Thyroid gland (tissue), 4 donors: ENCODE data around the gene EEF1A2. TPM values are rescaled to one million over a fixed set of nuclear protein-coding genes. Genes with fewer than 3 reads are reported as not detected.
"Not testable (repeated sequence)": the region's sequence is repeated elsewhere in the genome, so short reads cannot be mapped to it uniquely, and the experiment has no call there.

Source experiments
- DNase-seq, 2 donors: peaks; one replicate each; pipeline ENCODE4 v3.0.0-alpha.2; 2019
- H3K27ac ChIP-seq, 3 donors: fragments of 200-600 bp; sonication (generic); 1 replicate in 2 of 3; 2 replicates in 1 of 3; pipeline ENCODE4 v1.5.1; 2016 to 2019; ENCODE audit warnings: mild to moderate bottlenecking in 1 of 3, moderate library complexity in 1 of 3
- H3K27me3 ChIP-seq: fragments of 200-600 bp; sonication (generic); one replicate; pipeline ENCODE4 v1.5.1; 2019
- H3K36me3 ChIP-seq, 2 donors: fragments of 200-600 bp; sonication (generic); one replicate each; pipeline ENCODE4 v1.5.1; 2016 to 2019
- H3K4me1 ChIP-seq, 2 donors: fragments of 200-600 bp; sonication (generic); one replicate each; pipeline ENCODE4 v1.5.1; 2017 to 2019
- H3K4me3 ChIP-seq, 3 donors: fragments of 200-600 bp; sonication (generic); replicated peaks in 1 of 3; 1 replicate in 2 of 3; 2 replicates in 1 of 3; pipeline ENCODE4 v1.5.1; 2016; ENCODE audit warnings: mild to moderate bottlenecking in 1 of 3
- H3K9me3 ChIP-seq: fragments of 200-600 bp; sonication (generic); one replicate; pipeline ENCODE4 v1.5.1; 2017
- POLR2A ChIP-seq, 2 donors: fragments of 450-650 bp; IDR thresholded peaks; one replicate each; pipeline ENCODE4 v1.6.1; 2017; ENCODE audit warnings: antibody characterized with exemption in 2 of 2, mild to moderate bottlenecking in 2 of 2, moderate library complexity in 1 of 2
- WGBS, 2 donors: methylation state at CpG; one replicate each; pipeline ENCODE4 v1.1.5; 2017; 5-methylcytosine and 5-hydroxymethylcytosine counted together
- intact Hi-C: fragments of 100-400 bp; cut with DNase I; formaldehyde crosslinking; loops from one replicate; pipeline ENCODE4 v1.15.1; 2023
- total RNA-seq, 4 donors: library from RNA; depleted of rRNA; stranded (reverse); fragments of >200 nt; gene quantifications; one replicate each; pipeline ENCODE4 v1.2.3, GENCODE V29; 2016
- TF ChIP-seq, protein P1 (sequence below), 6 experiments: fragments of 200-600 bp in 3 of 6; fragments of 450-650 bp in 3 of 6; sonication (generic) in 3 of 6; IDR thresholded peaks; one replicate each; pipeline ENCODE4 v1.5.1; 2016 to 2019; ENCODE audit warnings: antibody characterized with exemption in 6 of 6, mild to moderate bottlenecking in 2 of 6, inconsistent platforms in 1 of 6, moderate library complexity in 1 of 6

Gene EEF1A2
- total RNA-seq, 4 donors from 2014 or later = 0.22 to 2.0 (median 1.3) TPM

- Histone ChIP-seq H3K4me3 (no peak overlapping the region), H3K36me3 (no peaks in the 10 kb centered on the region), H3K4me1 (no peaks in the 10 kb centered on the region), H3K27ac (no peak overlapping the region), H3K9me3 (no peaks in the 10 kb centered on the region), H3K27me3 (peaks cover 4% of the 10 kb centered on the region)
- TF ChIP-seq, protein P1, sequence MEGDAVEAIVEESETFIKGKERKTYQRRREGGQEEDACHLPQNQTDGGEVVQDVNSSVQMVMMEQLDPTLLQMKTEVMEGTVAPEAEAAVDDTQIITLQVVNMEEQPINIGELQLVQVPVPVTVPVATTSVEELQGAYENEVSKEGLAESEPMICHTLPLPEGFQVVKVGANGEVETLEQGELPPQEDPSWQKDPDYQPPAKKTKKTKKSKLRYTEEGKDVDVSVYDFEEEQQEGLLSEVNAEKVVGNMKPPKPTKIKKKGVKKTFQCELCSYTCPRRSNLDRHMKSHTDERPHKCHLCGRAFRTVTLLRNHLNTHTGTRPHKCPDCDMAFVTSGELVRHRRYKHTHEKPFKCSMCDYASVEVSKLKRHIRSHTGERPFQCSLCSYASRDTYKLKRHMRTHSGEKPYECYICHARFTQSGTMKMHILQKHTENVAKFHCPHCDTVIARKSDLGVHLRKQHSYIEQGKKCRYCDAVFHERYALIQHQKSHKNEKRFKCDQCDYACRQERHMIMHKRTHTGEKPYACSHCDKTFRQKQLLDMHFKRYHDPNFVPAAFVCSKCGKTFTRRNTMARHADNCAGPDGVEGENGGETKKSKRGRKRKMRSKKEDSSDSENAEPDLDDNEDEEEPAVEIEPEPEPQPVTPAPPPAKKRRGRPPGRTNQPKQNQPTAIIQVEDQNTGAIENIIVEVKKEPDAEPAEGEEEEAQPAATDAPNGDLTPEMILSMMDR (IDR thresholded peaks at IDR 0.05) = no peak
- TF ChIP-seq POLR2A (IDR thresholded peaks at IDR 0.05) = no peak
- WGBS, 2 donors = 50 to 66% methylated on average over 12 of the region's 12 CpGs
- intact Hi-C loops = no loop called here
- DNase-seq = no peak
These were observed 17.4 kb downstream of the EEF1A2 start for GRCh38 chr20:63481503-63481902.

DNA sequence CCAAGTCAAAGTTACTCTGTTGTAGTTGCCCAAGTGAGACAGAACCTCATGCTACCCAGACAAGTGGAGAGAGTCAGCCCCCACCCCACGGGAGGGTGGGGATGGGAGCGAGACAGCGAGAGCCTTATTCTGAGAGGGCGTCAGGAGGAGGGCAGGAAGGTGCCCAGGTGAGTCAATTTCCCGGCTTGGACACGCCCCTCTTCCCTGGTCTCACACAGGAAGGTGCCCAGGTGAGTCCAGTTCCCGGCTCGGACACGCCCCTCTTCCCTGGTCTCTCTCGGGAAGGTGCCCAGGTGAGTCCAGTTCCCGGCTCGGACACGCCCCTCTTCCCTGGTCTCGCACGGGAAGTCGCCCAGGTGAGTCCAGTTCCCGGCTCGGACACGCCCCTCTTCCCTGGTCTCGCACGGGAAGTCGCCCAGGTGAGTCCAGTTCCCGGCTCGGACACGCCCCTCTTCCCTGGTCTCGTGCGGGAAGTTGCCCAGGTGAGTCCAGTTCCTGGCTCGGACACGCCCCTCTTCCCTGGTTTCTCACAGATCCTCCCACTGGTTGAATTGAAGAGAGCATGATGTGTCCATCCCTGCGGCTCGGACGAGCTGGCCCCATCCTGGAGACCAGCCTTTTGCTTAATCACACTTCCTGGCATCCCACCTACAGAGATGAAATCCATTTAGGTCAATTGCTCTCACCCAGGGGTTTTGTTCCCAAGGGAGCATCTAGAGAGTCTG lies 19.0 kb downstream of the EEF1A2 start:
- 33 to 49% methylated on average over 25 to 30 of the region's 32 CpGs for WGBS, 2 donors
- DNase-seq, H3K9me3 ChIP-seq, H3K27ac ChIP-seq, intact Hi-C loops, H3K4me1 ChIP-seq, H3K4me3 ChIP-seq, H3K36me3 ChIP-seq: not testable (repeated sequence)
- peaks cover 10% of the 10 kb centered on the region for H3K27me3 ChIP-seq

GRCh38 chr20:63478346-63479302 lies 20.3 kb downstream of the EEF1A2 start:
- Histone ChIP-seq H3K27me3 (peaks cover 18% of the 10 kb centered on the region), H3K4me3 (no peak overlapping the region), H3K4me1 (no peaks in the 10 kb centered on the region), H3K9me3 (no peaks in the 10 kb centered on the region), H3K36me3 (no peaks in the 10 kb centered on the region), H3K27ac (no peak overlapping the region)
- intact Hi-C loops = no loop called here
- 88 to 90% methylated on average over 14 to 15 of the region's 34 CpGs for WGBS, 2 donors
- DNase-seq = no peak
- TF ChIP-seq, protein P1 (IDR thresholded peaks at IDR 0.05) = no peak
- no peak for TF ChIP-seq POLR2A (IDR thresholded peaks at IDR 0.05)

GRCh38 chr20:63477944-63478343 lies 20.9 kb downstream of the EEF1A2 start:
- H3K36me3 ChIP-seq = no peaks in the 10 kb centered on the region
- intact Hi-C loops = no loop called here
- 72 to 76% methylated on average over 17 of the region's 17 CpGs for WGBS, 2 donors
- DNase-seq = no peak
- TF ChIP-seq, protein P1 (IDR thresholded peaks at IDR 0.05) = no peak
- no peak for TF ChIP-seq POLR2A (IDR thresholded peaks at IDR 0.05)
- no peak overlapping the region for H3K27ac ChIP-seq
- no peak overlapping the region for H3K4me3 ChIP-seq
- H3K27me3 ChIP-seq = peaks cover 18% of the 10 kb centered on the region
- H3K9me3 ChIP-seq = no peaks in the 10 kb centered on the region
- no peaks in the 10 kb centered on the region for H3K4me1 ChIP-seq

DNA sequence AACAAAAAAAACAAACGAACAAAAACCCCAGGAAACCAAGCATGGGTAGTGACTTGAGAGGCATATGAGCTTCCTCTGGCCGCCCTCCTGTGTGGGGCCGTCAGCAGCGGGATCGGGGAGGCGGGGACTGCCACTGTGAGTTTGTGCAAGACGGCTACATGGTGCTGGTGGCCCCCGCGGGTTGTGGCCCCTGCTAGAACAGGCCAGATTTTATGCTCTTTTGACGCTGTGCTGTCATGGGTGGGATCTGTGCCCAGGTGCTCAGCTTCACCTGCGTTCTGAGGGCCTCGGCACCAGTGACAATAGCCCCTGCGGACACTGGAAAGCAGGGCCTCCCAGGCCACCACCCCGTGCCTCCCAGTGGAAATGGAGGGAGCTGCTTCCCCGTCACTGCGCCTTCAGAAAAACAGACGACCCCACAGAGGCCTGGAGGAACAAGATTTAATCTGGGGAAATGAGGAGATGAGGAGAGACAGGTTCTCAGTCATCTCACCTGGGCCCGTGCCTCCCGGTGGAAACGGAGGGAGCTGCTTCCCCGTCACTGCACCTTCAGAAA lies 21.7 kb downstream of the EEF1A2 start:
- intact Hi-C loops = no loop called here
- DNase-seq = no peak
- H3K27ac ChIP-seq = no peak overlapping the region

More for the DNA sequence above, 21.7 kb downstream of the EEF1A2 start:
- TF ChIP-seq POLR2A (IDR thresholded peaks at IDR 0.05) = no peak
- TF ChIP-seq, protein P1 (IDR thresholded peaks at IDR 0.05) = no peak
- no peaks in the 10 kb centered on the region for H3K36me3 ChIP-seq
- H3K4me1 ChIP-seq = no peaks in the 10 kb centered on the region
- H3K9me3 ChIP-seq = no peaks in the 10 kb centered on the region
- WGBS, 2 donors = 26 to 27% methylated on average over 18 to 21 of the region's 21 CpGs
- peaks cover 19% of the 10 kb centered on the region for H3K27me3 ChIP-seq
- no peak overlapping the region for H3K4me3 ChIP-seq
